Measurements from ENCODE around the gene PCDHB13.
"Not testable (repeated sequence)": the region's sequence is repeated elsewhere in the genome, so short reads cannot be mapped to it uniquely, and the experiment has no call there.

PCDHB13 gene

GRCh38 chr5:141213656-141214339 lies at the start of gene PCDHB13:
PCDHB13 (plus strand) TSS chr5:141213919; CDS start chr5:141214124, 205 bp downstream.
- DNase-seq, result not testable (repeated sequence)

DNA sequence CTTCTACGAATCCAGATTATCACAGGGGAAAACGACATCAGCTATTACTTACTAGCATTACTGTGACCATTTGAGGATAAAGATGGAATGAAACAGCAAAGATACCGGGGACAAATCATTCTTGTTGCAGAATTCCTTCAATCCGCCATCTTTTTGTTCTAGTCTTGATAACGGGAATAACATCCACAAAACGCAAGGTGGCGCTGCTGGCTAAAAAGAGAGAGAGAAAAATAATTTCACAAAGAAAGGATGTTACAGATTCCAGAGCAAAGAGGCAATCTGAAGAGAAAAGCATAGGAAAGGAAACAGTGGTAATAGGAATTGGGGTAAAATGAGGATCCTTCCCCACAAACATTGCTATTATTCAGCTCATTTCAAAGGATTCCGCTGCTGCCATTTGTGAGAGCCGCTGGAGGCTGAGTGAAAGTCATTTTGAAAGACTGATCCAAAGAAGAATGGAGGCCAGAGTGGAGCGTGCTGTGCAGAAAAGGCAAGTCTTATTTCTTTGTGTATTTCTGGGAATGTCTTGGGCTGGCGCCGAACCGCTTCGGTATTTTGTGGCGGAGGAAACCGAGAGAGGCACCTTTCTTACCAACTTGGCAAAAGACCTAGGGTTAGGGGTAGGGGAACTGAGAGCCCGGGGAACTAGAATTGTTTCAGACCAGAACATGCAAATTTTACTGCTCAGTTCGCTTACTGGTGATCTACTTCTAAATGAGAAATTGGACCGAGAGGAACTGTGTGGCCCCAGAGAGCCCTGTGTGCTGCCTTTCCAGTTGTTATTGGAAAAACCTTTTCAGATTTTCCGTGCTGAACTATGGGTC lies 41.1 kb upstream of the PCDHB13 start, which contains the start of gene PCDHB7:
Gene PCDHB7, plus strand, starts transcription at position 264 of the 824 bp plus-strand sequence. Its CDS starts 192 bp downstream, at position 456.
- DNase-seq, result no peak

- not testable (repeated sequence) for DNase-seq
Measured at GRCh38 chr5:141174291-141175104, 39.2 kb upstream of the PCDHB13 start.

- no peak for DNase-seq
Measured at GRCh38 chr5:141175933-141176332, 37.8 kb upstream of the PCDHB13 start.

DNA sequence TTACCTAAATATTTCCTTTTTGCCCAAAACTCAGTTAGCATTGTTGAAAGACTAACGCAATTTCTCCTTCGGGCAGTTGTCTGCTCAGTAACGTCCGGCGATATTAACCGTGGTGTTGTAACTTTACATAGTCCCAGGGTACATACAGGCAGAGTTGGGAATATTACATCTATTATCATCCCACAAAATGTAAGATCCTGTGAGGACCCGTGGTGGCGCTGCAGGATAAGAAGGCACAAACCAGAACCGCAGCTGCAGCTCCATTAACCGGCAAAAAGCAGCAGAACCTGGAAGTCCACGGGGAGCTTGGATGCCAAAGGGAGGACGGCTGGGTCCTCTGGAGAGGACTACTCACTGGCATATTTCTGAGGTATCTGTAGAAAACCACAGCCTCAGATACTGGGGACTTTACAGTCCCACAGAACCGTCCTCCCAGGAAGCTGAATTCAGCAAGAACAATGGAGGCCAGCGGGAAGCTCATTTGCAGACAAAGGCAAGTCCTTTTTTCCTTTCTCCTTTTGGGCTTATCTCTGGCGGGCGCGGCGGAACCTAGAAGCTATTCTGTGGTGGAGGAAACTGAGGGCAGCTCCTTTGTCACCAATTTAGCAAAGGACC lies 36.0 kb upstream of the PCDHB13 start, which contains the start of gene PCDHB8:
Gene PCDHB8, plus strand, starts transcription at position 214 of the 615 bp plus-strand sequence. Its CDS starts 245 bp downstream, at position 459.
- DNase-seq, result not testable (repeated sequence)

DNA sequence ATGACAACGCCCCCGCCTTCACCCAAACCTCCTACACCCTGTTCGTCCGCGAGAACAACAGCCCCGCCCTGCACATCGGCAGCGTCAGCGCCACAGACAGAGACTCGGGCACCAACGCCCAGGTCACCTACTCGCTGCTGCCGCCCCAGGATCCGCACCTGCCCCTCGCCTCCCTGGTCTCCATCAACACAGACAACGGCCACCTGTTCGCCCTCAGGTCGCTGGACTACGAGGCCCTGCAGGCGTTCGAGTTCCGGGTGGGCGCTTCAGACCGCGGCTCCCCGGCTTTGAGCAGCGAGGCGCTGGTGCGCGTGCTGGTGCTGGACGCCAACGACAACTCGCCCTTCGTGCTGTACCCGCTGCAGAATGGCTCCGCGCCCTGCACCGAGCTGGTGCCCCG lies 34.3 kb upstream of the PCDHB13 start:
- DNase-seq, result not testable (repeated sequence)

DNA sequence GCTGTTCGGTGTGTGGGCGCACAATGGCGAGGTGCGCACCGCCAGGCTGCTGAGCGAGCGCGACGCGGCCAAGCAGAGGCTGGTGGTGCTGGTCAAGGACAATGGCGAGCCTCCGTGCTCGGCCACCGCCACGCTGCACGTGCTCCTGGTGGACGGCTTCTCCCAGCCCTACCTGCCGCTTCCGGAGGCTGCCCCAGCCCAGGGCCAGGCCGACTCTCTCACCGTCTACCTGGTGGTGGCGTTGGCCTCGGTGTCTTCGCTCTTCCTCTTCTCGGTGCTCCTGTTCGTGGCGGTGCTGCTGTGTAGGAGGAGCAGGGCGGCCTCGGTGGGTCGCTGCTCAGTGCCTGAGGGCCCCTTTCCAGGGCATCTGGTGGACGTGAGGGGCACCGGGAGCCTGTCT lies 33.8 kb upstream of the PCDHB13 start:
- DNase-seq, result not testable (repeated sequence)

GRCh38 chr5:141180313-141180712 lies 33.4 kb upstream of the PCDHB13 start:
- DNase-seq, result no peak

DNA sequence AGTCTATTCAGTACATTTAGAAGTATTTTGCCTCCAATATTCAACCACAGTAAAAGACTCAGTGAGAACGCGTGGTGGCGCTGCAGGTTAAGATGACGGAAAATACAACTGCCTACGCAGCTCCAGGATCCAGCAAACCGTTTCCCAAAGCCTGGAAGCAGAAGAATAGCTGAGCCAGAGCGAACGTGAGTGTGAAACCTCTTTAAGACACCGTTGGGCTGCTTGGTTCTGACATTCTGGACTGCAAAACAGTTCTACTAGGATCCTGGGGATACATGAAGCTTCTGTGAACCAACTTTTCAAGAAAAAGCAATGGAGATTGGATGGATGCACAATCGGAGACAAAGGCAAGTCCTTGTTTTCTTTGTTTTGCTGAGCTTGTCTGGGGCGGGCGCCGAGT lies 31.5 kb upstream of the PCDHB13 start, which contains the start of gene PCDHB16:
Gene PCDHB16, plus strand, starts transcription at position 140 of the 400 bp plus-strand sequence. Its CDS starts 173 bp downstream, at position 313.
- no peak for DNase-seq

DNA sequence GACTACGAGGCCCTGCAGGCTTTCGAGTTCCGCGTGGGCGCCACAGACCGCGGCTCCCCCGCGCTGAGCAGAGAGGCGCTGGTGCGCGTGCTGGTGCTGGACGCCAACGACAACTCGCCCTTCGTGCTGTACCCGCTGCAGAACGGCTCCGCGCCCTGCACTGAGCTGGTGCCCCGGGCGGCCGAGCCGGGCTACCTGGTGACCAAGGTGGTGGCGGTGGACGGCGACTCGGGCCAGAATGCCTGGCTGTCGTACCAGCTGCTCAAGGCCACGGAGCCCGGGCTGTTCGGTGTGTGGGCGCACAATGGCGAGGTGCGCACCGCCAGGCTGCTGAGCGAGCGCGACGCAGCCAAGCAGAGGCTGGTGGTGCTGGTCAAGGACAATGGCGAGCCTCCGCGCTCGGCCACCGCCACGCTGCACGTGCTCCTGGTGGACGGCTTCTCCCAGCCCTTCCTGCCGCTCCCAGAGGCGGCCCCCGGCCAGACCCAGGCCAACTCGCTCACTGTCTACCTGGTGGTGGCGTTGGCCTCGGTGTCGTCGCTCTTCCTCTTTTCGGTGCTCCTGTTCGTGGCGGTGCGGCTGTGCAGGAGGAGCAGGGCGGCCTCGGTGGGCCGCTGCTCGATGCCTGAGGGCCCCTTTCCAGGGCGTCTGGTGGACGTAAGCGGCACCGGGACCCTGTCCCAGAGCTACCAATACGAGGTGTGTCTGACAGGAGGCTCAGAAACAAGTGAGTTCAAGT lies 29.4 kb upstream of the PCDHB13 start:
- DNase-seq, result not testable (repeated sequence)

- peak; percentile 10 for DNase-seq
Measured at GRCh38 chr5:141186897-141187512, 26.7 kb upstream of the PCDHB13 start, which contains the start of gene PCDHB9. PCDHB9 (plus strand) TSS chr5:141187161; CDS start chr5:141187319, 158 bp downstream.

GRCh38 chr5:141188682-141189081 lies 25.0 kb upstream of the PCDHB13 start:
- not testable (repeated sequence) for DNase-seq

DNA sequence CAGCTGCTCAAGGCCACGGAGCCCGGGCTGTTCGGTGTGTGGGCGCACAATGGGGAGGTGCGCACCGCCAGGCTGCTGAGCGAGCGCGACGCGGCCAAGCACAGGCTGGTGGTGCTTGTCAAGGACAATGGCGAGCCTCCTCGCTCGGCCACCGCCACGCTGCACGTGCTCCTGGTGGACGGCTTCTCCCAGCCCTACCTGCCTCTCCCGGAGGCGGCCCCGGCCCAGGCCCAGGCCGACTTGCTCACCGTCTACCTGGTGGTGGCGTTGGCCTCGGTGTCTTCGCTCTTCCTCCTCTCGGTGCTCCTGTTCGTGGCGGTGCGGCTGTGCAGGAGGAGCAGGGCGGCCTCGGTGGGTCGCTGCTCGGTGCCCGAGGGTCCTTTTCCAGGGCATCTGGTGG lies 24.6 kb upstream of the PCDHB13 start:
- not testable (repeated sequence) for DNase-seq

DNA sequence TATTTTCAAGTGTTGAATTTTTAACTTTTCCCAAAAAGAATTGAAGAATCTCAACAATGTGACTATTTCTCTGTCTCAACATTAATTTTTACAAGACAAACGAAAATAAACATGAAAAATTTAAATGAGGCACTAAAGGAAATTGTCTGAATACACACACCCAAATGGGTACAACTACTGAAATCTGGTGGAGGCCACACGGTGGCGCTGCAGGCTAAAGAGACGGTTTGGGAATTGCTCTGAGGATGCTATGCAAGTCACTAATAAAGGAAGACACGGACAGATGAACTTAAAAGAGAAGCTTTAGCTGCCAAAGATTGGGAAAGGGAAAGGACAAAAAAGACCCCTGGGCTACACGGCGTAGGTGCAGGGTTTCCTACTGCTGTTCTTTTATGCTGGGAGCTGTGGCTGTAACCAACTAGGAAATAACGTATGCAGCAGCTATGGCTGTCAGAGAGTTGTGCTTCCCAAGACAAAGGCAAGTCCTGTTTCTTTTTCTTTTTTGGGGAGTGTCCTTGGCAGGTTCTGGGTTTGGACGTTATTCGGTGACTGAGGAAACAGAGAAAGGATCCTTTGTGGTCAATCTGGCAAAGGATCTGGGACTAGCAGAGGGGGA lies 21.5 kb upstream of the PCDHB13 start, which contains the start of gene PCDHB10:
Gene PCDHB10, plus strand, starts transcription at position 244 of the 616 bp plus-strand sequence. Its CDS starts 200 bp downstream, at position 444.
- DNase-seq, result no peak

DNA sequence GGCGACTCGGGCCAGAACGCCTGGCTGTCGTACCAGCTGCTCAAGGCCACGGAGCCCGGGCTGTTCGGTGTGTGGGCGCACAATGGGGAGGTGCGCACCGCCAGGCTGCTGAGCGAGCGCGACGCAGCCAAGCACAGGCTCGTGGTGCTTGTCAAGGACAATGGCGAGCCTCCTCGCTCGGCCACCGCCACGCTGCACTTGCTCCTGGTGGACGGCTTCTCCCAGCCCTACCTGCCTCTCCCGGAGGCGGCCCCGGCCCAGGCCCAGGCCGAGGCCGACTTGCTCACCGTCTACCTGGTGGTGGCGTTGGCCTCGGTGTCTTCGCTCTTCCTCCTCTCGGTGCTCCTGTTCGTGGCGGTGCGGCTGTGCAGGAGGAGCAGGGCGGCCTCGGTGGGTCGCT lies 19.4 kb upstream of the PCDHB13 start:
- DNase-seq, result not testable (repeated sequence)

DNA sequence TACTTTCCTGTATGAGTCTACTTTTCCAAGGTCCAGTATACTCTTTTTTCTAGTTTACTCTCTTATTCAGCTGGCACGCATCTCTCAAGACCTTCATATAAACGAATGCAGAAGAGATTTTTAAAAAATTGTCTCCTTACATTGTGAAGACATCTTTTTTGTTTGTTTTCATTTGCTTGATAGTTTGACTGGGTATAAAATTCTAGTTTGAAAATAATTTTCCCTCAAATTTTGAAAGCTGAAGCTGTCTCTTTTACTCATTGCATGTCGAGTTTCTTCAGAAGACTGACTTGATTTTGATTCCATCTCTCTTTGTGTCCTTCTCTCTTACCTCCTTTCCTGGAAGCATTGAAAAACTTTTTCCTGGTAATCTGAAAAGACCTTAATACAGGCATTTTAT lies 17.4 kb upstream of the PCDHB13 start:
- no peak for DNase-seq

DNA sequence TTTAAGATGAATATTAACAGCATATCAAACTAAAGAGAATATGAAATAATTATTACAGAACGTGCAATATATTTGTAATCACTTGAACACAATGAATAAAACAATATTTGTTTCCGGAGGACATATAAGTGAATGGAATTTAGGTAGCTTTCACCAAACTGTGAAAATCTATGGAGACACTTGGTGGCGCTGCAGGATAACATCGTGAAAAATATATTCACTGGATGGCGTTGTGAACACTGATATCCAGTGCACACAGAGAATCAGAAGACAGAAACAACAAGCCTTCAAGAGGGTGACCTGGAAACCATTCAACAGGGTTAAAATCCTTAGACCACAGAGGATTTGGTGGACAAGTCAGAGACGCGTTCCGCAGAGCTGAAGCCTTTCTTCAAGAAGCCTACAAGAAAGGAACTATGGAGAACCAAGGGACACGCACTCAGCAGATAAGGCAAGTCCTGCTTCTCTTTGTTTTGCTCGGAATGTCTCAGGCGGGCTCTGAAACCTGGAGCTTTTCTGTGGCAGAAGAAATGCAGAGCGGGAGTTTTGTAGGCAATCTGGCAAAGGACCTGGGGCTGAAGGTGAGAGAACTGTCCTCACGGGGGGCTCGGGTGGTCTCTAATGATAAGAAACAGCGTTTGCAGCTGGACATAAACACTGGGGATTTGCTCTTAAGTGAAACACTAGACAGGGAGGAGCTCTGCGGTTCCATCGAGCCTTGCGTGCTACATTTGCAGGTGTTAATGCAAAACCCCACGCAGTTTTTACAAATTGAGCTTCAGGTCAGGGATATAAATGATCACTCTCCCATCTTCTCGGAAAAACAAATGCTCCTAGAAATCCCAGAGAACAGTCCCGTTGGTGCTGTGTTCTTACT lies 14.1 kb upstream of the PCDHB13 start, which contains the start of gene PCDHB11:
Gene PCDHB11, plus strand, starts transcription at position 269 of the 877 bp plus-strand sequence. Its CDS starts 148 bp downstream, at position 417.
- peak; percentile 30 for DNase-seq

GRCh38 chr5:141201126-141201525 lies 12.6 kb upstream of the PCDHB13 start:
- not testable (repeated sequence) for DNase-seq

DNA sequence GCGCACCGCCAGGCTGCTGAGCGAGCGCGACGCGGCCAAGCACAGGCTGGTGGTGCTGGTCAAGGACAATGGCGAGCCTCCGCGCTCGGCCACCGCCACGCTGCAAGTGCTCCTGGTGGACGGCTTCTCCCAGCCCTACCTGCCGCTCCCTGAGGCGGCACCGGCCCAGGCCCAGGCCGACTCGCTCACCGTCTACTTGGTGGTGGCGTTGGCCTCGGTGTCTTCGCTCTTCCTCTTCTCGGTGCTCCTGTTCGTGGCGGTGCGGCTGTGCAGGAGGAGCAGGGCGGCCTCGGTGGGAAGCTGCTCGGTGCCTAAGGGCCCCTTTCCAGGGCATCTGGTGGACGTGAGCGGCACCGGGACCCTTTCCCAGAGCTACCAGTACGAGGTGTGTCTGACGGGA lies 12.1 kb upstream of the PCDHB13 start:
- DNase-seq, result not testable (repeated sequence)

Data from NCI-H187 treated with DMSO at 0.1 percent for 48 hours (cell line).